ENCODE measurements around the gene ADAP2. TPM values are rescaled to one million over a fixed set of nuclear protein-coding genes. Genes with fewer than 3 reads are reported as not detected.
"Not testable (repeated sequence)": the region's sequence is repeated elsewhere in the genome, so short reads cannot be mapped to it uniquely, and the experiment has no call there.

The ADAP2 gene
- total RNA-seq, 1 experiment from 2014 or later, result 1.3 TPM

DNA sequence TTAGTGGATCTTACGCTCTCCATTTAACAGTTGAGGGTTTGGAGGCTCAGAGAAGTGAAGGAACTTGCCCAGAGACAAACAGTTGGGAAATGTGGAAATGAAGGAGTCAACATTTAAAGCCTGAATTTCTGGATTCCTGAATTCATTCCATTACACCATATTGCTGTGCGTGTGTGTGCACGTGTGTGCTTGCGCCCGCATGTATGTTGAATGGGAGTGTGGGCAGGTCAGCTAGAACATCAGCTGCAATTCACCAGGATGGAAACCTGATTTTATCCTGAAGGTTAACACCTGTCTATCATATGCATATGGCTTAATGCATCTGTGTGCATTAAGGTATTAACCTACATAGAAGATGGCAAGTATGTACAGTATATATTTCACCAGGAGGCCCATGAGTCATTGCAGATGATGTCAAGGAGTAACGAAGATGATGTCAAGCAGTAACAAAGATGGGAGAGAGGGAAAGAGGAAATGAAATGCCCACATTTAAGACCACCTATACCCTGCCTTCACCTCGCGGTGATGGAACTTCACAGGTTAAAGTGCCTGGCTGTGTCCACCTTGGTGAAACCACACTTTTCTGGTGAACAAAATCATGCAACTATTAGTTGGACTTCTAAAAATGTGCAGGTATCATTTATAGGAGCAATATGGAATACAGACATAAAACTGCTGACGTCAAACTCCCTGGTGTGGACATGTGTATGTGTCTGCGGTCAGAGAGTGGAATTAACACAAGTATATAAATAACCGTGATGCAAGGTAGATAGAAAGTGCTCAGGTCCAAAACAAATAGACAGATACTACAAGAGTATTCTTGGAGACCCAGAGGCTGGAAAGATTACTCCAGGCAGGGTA, 832 bp upstream of the ADAP2 start:
- Histone ChIP-seq H3K9me3 (replicated peaks) (no peaks in the 10 kb centered on the region; the same call in 1 of the 2 replicates), H3K4me1 (replicated peaks) (peaks cover 24% of the 10 kb centered on the region), H3K27me3 (replicated peaks) (peaks cover 23% of the 10 kb centered on the region), H3K27ac (no peak overlapping the region), H3K4me3 (no peak overlapping the region), H3K36me3 (no peaks in the 10 kb centered on the region)
- no peak for DNase-seq (ENCODE audit: low read depth in 1 of 2, low spot score in 2 of 2)

DNA sequence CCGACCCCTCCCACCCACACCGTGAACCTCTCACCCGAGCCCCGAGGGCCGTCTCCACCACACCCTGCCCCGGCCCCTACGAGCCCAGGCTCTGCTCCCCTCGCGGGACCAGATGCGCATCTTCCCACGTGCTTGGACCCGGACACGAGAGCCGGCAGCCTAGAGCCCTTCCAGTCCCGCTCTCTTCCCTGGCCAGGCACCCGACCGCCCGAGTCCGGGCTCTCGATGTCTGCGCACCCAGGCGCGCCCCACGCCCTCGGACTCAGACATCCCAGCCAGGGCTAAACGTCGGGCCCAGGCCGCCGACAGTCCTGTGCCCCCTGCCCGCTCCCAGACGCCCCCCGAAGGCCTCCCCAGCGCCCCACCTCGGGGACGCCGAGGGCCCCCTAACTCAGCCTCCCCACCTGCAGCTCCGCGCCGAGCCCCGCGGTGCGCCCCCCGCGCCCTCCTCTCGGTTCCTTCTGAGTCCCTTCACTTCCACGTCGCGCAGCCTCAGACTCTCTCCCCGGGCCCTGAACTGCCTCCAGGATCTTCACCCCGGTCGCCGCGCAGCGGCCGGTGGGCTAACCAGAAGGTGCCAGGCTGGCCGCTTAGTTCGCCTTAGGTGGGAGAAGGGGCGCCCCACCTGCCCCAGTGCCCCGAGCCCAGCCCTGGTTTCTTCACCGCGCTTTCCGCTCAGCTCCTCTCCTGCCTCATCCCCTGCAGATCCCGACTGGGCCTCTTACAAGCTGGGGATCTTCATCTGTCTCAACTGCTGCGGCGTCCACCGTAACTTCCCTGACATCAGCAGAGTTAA, 688 bp downstream of the ADAP2 start:
- Histone ChIP-seq H3K4me3 (0 out of 2 replicates have a peak overlapping the region, but pooled peaks have one; percentile 6), H3K4me1 (replicated peaks) (peaks cover 24% of the 10 kb centered on the region), H3K27me3 (replicated peaks) (peaks cover 23% of the 10 kb centered on the region), H3K36me3 (no peaks in the 10 kb centered on the region), H3K27ac (no peak overlapping the region), H3K9me3 (replicated peaks) (no peaks in the 10 kb centered on the region; the same call in 1 of the 2 replicates)
- no peak for DNase-seq (ENCODE audit: low read depth in 1 of 2, low spot score in 2 of 2)

DNA sequence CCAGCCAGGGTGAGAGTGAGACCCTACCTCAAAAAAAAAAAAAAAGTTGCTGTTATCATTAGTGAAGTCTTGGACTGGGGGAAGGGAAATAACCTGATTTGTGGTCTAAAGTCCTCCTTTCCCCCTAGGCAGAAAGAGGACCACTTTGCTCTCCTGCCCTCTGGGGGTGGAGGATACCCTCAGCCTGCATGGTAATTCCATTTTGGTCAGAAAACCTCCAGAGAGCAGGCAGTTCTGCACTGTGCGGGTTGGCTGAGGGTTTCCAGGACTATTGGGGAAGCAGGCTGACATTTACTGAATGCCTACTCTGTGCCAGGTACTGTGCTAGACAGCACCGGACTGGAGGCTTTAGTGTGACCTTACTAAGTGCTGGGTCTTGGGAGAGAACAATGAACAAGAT, 2.6 kb downstream of the ADAP2 start:
- Histone ChIP-seq H3K9me3 (replicated peaks) (no peaks in the 10 kb centered on the region; the same call in 1 of the 2 replicates), H3K4me1 (replicated peaks) (peaks cover 24% of the 10 kb centered on the region), H3K27ac (no peak overlapping the region), H3K36me3 (no peaks in the 10 kb centered on the region), H3K27me3 (replicated peaks) (peaks cover 23% of the 10 kb centered on the region), H3K4me3 (no peak overlapping the region)
- DNase-seq (ENCODE audit: low read depth in 1 of 2, low spot score in 2 of 2), result no peak

- H3K36me3 ChIP-seq, result no peaks in the 10 kb centered on the region
- peaks cover 13% of the 10 kb centered on the region for H3K4me1 ChIP-seq (replicated peaks)
- H3K9me3 ChIP-seq (replicated peaks), result no peaks in the 10 kb centered on the region; the same call in 1 of the 2 replicates
- no peak for DNase-seq (ENCODE audit: low read depth in 1 of 2, low spot score in 2 of 2)
- H3K4me3 ChIP-seq, result no peak overlapping the region
- H3K27me3 ChIP-seq (replicated peaks), result peaks cover 18% of the 10 kb centered on the region
- H3K27ac ChIP-seq, result no peak overlapping the region
Measured at GRCh38 chr17:30926516-30926915, 4.8 kb downstream of the ADAP2 start.

GRCh38 chr17:30927756-30928155, 6.0 kb downstream of the ADAP2 start:
- Histone ChIP-seq H3K4me3 (no peak overlapping the region), H3K9me3 (replicated peaks) (no peaks in the 10 kb centered on the region; the same call in 1 of the 2 replicates), H3K27ac (no peak overlapping the region), H3K4me1 (replicated peaks) (peaks cover under 1% of the 10 kb centered on the region), H3K36me3 (no peaks in the 10 kb centered on the region), H3K27me3 (replicated peaks) (peaks cover 6% of the 10 kb centered on the region)
- DNase-seq (ENCODE audit: low read depth in 1 of 2, low spot score in 2 of 2), result no peak

GRCh38 chr17:30928584-30928983, 6.8 kb downstream of the ADAP2 start:
- no peak for DNase-seq (ENCODE audit: low read depth in 1 of 2, low spot score in 2 of 2)
- H3K9me3 ChIP-seq (replicated peaks), result no peaks in the 10 kb centered on the region
- no peak overlapping the region for H3K27ac ChIP-seq
- H3K4me1 ChIP-seq (replicated peaks), result no peaks in the 10 kb centered on the region
- no peaks in the 10 kb centered on the region for H3K27me3 ChIP-seq (replicated peaks)
- no peaks in the 10 kb centered on the region for H3K36me3 ChIP-seq
- H3K4me3 ChIP-seq, result no peak overlapping the region

DNA sequence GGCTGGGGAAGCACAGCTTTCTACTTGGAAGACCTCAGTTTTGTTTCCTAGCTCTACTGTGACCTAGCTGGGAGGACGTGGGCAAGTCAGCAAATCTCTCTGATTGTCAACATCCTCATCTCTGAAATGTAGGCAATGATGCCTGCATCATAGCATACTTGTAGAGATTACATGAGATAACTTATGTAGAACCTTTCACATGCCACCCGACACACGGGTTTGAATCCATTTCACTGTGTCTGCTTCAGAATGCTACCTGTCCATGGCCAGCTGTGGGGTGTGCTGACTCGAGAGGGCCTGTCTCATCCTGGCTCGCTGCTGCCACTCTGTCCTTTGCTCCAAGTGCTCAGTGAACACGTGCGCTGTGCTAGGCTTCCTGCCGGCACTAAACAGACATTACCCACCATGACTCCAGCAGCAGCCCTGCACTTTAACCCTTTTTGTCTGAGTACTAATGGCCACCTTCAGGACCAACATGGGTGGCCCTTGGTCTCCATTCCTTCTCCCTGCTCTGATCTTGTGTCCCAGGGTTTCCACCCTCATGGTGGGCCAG, 7.4 kb downstream of the ADAP2 start:
- Histone ChIP-seq H3K36me3 (no peaks in the 10 kb centered on the region), H3K4me3 (no peak overlapping the region), H3K9me3 (replicated peaks) (no peaks in the 10 kb centered on the region), H3K27ac (no peak overlapping the region), H3K27me3 (replicated peaks) (no peaks in the 10 kb centered on the region), H3K4me1 (replicated peaks) (no peaks in the 10 kb centered on the region)
- no peak for DNase-seq (ENCODE audit: low read depth in 1 of 2, low spot score in 2 of 2)

DNA sequence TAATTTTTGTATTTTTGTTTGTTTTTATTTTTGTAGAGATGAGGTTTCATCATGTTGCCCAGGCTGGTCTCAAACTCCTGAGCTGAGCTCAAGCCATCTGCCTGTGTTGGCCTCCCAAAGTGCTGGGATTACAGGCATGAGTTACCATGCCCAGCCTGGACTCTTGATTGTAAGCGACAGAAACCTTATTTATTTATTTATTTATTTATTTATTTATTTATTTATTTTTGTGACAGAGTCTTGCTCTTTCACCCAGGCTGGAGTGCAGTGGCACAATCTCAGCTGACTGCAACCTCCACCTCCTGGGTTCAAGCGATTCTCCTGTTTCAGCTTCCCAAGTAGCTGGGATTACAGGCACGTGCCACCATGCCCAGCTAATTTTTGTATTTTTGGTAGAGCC, 8.1 kb downstream of the ADAP2 start:
- not testable (repeated sequence) for H3K27me3 ChIP-seq (replicated peaks); H3K36me3 ChIP-seq; H3K4me1 ChIP-seq (replicated peaks); H3K27ac ChIP-seq; H3K4me3 ChIP-seq; DNase-seq (ENCODE audit: low read depth in 1 of 2, low spot score in 2 of 2); H3K9me3 ChIP-seq (replicated peaks)

DNA sequence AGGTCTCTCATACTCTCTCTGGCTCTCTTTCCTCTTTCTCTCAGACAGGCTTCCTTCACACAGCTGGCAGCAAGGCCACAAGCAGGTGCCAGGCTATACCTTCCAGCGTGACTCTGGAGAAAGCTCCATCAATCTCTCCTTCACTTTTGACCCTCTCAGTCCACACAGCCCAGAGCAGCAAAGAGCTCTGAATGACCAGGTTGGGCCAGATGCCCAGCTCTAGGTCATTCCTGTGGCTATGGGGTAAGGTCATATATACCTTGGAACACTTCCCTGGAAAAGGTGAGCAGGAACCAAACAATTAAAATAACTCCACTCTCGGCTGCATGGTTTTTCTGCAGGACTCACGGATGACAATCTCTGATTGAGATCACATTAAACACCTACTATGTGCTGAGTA, 8.8 kb downstream of the ADAP2 start:
- no peaks in the 10 kb centered on the region for H3K9me3 ChIP-seq (replicated peaks)
- H3K4me1 ChIP-seq (replicated peaks), result no peaks in the 10 kb centered on the region
- no peak for DNase-seq (ENCODE audit: low read depth in 1 of 2, low spot score in 2 of 2)
- H3K36me3 ChIP-seq, result no peaks in the 10 kb centered on the region
- H3K27ac ChIP-seq, result no peak overlapping the region
- no peak overlapping the region for H3K4me3 ChIP-seq
- no peaks in the 10 kb centered on the region for H3K27me3 ChIP-seq (replicated peaks)

- H3K4me3 ChIP-seq; DNase-seq (ENCODE audit: low read depth in 1 of 2, low spot score in 2 of 2); H3K27ac ChIP-seq; H3K27me3 ChIP-seq (replicated peaks); H3K4me1 ChIP-seq (replicated peaks); H3K36me3 ChIP-seq; H3K9me3 ChIP-seq (replicated peaks): not testable (repeated sequence)
Measured at GRCh38 chr17:30931582-30931981, 9.8 kb downstream of the ADAP2 start.

- H3K27ac ChIP-seq, result no peak overlapping the region
- no peaks in the 10 kb centered on the region for H3K27me3 ChIP-seq (replicated peaks)
- no peak for DNase-seq (ENCODE audit: low read depth in 1 of 2, low spot score in 2 of 2)
- no peaks in the 10 kb centered on the region for H3K4me1 ChIP-seq (replicated peaks)
- H3K36me3 ChIP-seq, result no peaks in the 10 kb centered on the region
- H3K4me3 ChIP-seq, result no peak overlapping the region
- H3K9me3 ChIP-seq (replicated peaks), result no peaks in the 10 kb centered on the region
Measured at GRCh38 chr17:30933966-30934365, 12.2 kb downstream of the ADAP2 start.

DNA sequence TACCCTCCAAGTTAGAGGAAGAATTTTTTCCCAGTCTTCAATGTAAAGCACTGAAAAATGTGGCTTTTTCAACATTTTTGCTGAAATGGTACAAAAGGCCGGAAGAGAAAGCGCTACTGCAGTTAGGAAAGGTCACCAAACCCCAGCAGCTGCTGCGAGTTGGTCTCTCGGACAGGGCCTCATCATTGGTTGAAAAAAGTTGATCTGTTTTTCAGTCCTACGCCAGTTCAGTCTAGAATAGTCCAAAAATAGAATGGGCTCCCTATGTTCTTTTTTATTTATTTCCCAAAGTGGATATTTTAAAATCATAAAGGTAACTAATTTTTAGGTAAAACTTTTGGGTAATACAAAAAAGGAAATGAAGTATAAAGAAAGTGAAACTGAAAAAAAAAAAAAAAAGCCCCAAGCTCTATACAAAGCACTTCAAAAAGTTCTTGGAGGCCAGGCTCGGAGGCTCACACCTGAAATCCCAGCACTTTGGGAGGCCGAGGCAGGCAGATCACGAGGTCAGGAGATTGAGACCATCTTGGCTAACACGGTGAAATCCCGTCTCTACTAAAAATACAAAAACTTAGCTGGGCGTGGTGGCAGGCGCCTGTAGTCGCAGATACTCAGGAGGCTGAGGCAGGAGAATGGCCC, 17.4 kb downstream of the ADAP2 start:
- no peaks in the 10 kb centered on the region for H3K36me3 ChIP-seq
- H3K4me3 ChIP-seq, result no peak overlapping the region
- no peak overlapping the region for H3K27ac ChIP-seq
- H3K9me3 ChIP-seq (replicated peaks), result no peaks in the 10 kb centered on the region
- peaks cover 8% of the 10 kb centered on the region; the same call in 1 of the 2 replicates for H3K4me1 ChIP-seq (replicated peaks)
- H3K27me3 ChIP-seq (replicated peaks), result no peaks in the 10 kb centered on the region
- no peak for DNase-seq (ENCODE audit: low read depth in 1 of 2, low spot score in 2 of 2)

GRCh38 chr17:30942308-30943079, 20.7 kb downstream of the ADAP2 start:
- Histone ChIP-seq H3K9me3 (replicated peaks) (no peaks in the 10 kb centered on the region), H3K4me3 (no peak overlapping the region), H3K27ac (no peak overlapping the region), H3K36me3 (no peaks in the 10 kb centered on the region), H3K4me1 (replicated peaks) (peaks cover 8% of the 10 kb centered on the region; the same call in 1 of the 2 replicates), H3K27me3 (replicated peaks) (no peaks in the 10 kb centered on the region)
- peak in 1 of 2 experiments; percentile 15 for DNase-seq (ENCODE audit: low read depth in 1 of 2, low spot score in 2 of 2)
